Vagina (tissue), 2 donors: Measurements from ENCODE around the gene GBX1. TPM values are rescaled to one million over a fixed set of nuclear protein-coding genes. Genes with fewer than 3 reads are reported as not detected.

Experiments used
- DNase-seq, 2 donors: peaks; one replicate each; pipeline ENCODE4 v3.0.0-alpha.2; 2017; ENCODE audit errors: extremely low spot score in 2 of 2
- H3K27ac ChIP-seq: fragments of 200-600 bp; sonication (generic); one replicate; pipeline ENCODE4 v1.5.1; 2019
- H3K27me3 ChIP-seq: fragments of 200-600 bp; sonication (generic); one replicate; pipeline ENCODE4 v1.5.1; 2019
- H3K36me3 ChIP-seq, 2 donors: fragments of 200-600 bp; sonication (generic); one replicate each; pipeline ENCODE4 v1.5.1; 2017 to 2019
- H3K4me1 ChIP-seq: fragments of 200-600 bp; sonication (generic); one replicate; pipeline ENCODE4 v1.5.1; 2019
- H3K4me3 ChIP-seq, 2 donors: fragments of 200-600 bp; sonication (generic); 1 replicate in 1 of 2; 2 replicates in 1 of 2; pipeline ENCODE4 v1.5.1; 2016 to 2019
- H3K9me3 ChIP-seq: fragments of 200-600 bp; sonication (generic); one replicate; pipeline ENCODE4 v1.5.1; 2019
- POLR2A ChIP-seq, 2 donors: fragments of 450-650 bp; IDR thresholded peaks; one replicate each; pipeline ENCODE4 v1.6.1; 2017; ENCODE audit warnings: antibody characterized with exemption in 2 of 2, mild to moderate bottlenecking in 2 of 2, moderate library complexity in 2 of 2
- POLR2AphosphoS5 ChIP-seq, 2 donors: sonication (generic); formaldehyde crosslinking; IDR thresholded peaks; one replicate each; pipeline ENCODE4 v1.9.0; 2017; ENCODE audit warnings: antibody characterized with exemption in 2 of 2, mild to moderate bottlenecking in 2 of 2, low read depth in 1 of 2; ENCODE audit not compliant: insufficient read depth in 1 of 2
- intact Hi-C: fragments of 100-400 bp; cut with DNase I; formaldehyde crosslinking; loops from one replicate; pipeline ENCODE4 v1.15.1; 2023
- total RNA-seq: library from RNA; depleted of rRNA; stranded (reverse); fragments of >200 nt; gene quantifications from one replicate; pipeline ENCODE4 v1.2.3, GENCODE V29; 2016
- TF ChIP-seq, protein P1 (sequence below), 3 experiments: fragments of 450-650 bp in 2 of 3; fragments of 200-600 bp in 1 of 3; sonication (generic) in 1 of 3; IDR thresholded peaks; one replicate each; pipeline ENCODE4 v1.5.1; 2017 to 2019; ENCODE audit warnings: antibody characterized with exemption in 3 of 3, mild to moderate bottlenecking in 2 of 3, moderate library complexity in 2 of 3

GBX1 gene
- total RNA-seq, 1 donor from 2014 or later: not detected

DNA sequence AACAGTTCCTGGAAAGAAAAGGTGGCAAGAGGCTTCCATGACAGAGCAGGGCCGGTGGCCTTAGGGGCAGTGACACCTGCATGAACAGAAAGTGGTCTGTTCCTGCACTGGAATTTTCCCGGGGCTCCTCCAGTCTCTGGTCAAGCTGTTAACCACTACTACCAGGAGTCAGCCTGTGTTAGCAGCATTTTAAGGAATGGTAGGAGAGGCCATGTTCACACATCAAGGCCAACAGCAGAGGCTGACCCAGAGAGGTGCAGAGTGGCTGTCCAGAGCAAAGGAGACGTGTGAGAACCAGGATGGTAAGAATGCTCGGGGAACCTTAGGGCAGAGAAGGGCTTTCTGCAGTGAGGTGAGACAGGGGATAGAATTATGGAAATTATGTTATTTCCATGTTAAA is 34.3 kb upstream of the GBX1 start:
- Histone ChIP-seq H3K4me1 (peaks cover 14% of the 10 kb centered on the region), H3K36me3 (no peaks in the 10 kb centered on the region), H3K4me3 (no peak overlapping the region), H3K27me3 (no peaks in the 10 kb centered on the region), H3K9me3 (no peaks in the 10 kb centered on the region), H3K27ac (no peak overlapping the region)
- no peak for DNase-seq
- TF ChIP-seq, protein P1, sequence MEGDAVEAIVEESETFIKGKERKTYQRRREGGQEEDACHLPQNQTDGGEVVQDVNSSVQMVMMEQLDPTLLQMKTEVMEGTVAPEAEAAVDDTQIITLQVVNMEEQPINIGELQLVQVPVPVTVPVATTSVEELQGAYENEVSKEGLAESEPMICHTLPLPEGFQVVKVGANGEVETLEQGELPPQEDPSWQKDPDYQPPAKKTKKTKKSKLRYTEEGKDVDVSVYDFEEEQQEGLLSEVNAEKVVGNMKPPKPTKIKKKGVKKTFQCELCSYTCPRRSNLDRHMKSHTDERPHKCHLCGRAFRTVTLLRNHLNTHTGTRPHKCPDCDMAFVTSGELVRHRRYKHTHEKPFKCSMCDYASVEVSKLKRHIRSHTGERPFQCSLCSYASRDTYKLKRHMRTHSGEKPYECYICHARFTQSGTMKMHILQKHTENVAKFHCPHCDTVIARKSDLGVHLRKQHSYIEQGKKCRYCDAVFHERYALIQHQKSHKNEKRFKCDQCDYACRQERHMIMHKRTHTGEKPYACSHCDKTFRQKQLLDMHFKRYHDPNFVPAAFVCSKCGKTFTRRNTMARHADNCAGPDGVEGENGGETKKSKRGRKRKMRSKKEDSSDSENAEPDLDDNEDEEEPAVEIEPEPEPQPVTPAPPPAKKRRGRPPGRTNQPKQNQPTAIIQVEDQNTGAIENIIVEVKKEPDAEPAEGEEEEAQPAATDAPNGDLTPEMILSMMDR (IDR thresholded peaks at IDR 0.05): no peak
- TF ChIP-seq POLR2A (IDR thresholded peaks at IDR 0.05) (no peak), POLR2AphosphoS5 (IDR thresholded peaks at IDR 0.05; ENCODE audit: insufficient read depth in 1 of 2, low read depth in 1 of 2) (no peak)
- intact Hi-C loops: no loop called here

DNA sequence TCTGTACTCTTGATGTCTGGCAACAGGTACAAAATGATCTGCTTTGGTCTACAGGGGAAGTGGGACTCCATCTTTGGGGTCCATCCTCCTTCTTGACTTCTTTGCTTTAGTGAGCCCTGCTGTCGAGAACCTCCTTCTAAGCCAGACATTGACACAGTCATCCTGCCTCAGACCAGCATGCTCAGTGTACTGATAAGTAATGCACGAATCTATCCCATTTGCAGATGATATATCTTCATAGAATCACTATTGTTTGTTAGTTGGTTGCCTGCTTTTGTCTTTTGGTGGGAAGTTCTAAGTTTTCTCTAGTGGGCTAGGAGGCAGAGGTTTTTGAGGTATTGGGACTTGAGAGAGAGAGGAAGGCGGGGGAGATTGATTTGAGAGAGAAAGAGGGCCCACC is 33.9 kb upstream of the GBX1 start:
- H3K4me3 ChIP-seq: no peak overlapping the region
- DNase-seq: no peak
- H3K9me3 ChIP-seq: no peaks in the 10 kb centered on the region
- no peaks in the 10 kb centered on the region for H3K27me3 ChIP-seq
- H3K4me1 ChIP-seq: peaks cover 14% of the 10 kb centered on the region
- TF ChIP-seq POLR2A (IDR thresholded peaks at IDR 0.05) (no peak), POLR2AphosphoS5 (IDR thresholded peaks at IDR 0.05; ENCODE audit: insufficient read depth in 1 of 2, low read depth in 1 of 2) (no peak)
- TF ChIP-seq, protein P1 (IDR thresholded peaks at IDR 0.05): no peak
- H3K27ac ChIP-seq: no peak overlapping the region
- intact Hi-C loops: no loop called here
- H3K36me3 ChIP-seq: no peaks in the 10 kb centered on the region

DNA sequence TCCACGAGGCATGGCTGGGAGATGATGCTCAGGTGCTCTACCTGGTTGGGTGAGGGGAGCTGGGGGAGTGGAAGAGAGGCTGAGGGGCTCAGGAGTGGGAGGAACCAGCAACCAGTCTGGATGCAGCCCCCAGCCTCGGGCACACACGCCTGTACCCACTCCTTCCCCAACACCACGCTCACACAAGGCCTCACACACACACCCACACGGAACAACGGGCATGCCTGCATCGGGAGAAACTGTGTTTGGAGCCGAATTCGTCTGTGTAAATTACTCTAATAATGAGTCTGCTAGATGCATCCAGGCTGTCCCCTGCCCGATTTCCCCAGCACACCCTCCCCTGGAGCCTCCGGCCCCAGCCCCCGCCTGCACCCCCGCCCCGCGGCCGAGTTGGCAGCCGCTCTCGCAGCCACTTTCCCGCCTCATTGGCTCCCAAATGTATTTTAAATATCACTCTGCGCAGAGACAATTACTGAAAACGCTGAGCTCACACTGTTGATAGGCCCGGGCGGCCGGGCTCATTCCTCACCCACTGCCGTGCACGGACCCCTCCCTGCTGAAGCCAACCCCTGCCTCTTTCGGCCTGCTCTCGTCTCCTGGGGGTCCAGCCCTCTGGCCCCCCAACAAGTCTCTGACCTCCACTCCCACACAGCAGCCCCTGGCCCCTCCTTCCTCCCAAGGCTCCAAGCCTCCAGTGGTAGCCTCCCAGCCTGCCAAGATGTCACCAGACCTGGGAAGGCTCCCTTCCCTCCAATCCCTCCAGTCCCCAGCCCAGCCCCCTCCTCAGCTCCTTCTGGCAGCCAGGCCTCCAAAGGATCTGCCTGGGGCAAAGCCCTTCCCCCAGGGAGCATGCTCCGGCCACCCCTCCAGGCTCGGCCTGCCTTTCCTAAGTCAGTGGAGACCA is 31.7 kb upstream of the GBX1 start:
- H3K4me1 ChIP-seq: peaks cover 14% of the 10 kb centered on the region
- TF ChIP-seq POLR2A (IDR thresholded peaks at IDR 0.05): no peak
- TF ChIP-seq, protein P1 (IDR thresholded peaks at IDR 0.05): no peak
- no peak for TF ChIP-seq POLR2AphosphoS5 (IDR thresholded peaks at IDR 0.05; ENCODE audit: insufficient read depth in 1 of 2, low read depth in 1 of 2)
- DNase-seq: no peak
- H3K27me3 ChIP-seq: no peaks in the 10 kb centered on the region
- H3K4me3 ChIP-seq: peak overlapping the region; percentile 8 to 28
- H3K9me3 ChIP-seq: no peaks in the 10 kb centered on the region
- intact Hi-C loops: no loop called here
- H3K36me3 ChIP-seq: no peaks in the 10 kb centered on the region
- no peak overlapping the region for H3K27ac ChIP-seq

DNA sequence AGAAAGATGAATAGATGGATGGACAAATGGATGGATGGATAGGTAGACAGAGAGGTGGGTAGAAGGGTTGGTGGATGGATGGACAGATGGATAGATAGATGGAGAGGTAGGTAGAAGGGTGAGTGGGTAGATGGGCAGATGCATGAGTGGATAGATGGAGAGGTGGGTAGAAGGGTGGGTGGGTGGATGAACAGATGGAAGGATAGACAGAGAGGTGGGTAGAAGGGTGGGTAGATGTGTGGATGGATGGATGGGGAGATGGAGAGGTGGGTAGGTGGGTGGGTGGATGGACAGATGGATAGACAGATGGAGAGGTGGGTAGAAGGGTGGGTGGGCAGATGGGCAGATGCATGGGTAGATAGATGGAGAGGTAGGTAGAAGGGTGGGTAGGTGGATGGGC is 30.4 kb upstream of the GBX1 start:
- TF ChIP-seq POLR2A (IDR thresholded peaks at IDR 0.05): no peak
- no peak for TF ChIP-seq POLR2AphosphoS5 (IDR thresholded peaks at IDR 0.05; ENCODE audit: insufficient read depth in 1 of 2, low read depth in 1 of 2)
- TF ChIP-seq, protein P1 (IDR thresholded peaks at IDR 0.05): no peak
- Histone ChIP-seq H3K4me3 (no peak overlapping the region), H3K36me3 (no peaks in the 10 kb centered on the region), H3K27ac (no peak overlapping the region), H3K9me3 (no peaks in the 10 kb centered on the region), H3K27me3 (no peaks in the 10 kb centered on the region), H3K4me1 (peaks cover 14% of the 10 kb centered on the region)
- DNase-seq: no peak
- intact Hi-C loops: no loop called here
